GM19328 (cell line): ENCODE data around the gene PKNOX2.

Experiments
- ATAC-seq: cut with Tn5 transposase; IDR thresholded peaks from one replicate; pipeline ENCODE4 v1.9.1; 2021; ENCODE audit warnings: mild to moderate bottlenecking, moderate library complexity; ENCODE audit not compliant: unreplicated experiment

The PKNOX2 gene

DNA sequence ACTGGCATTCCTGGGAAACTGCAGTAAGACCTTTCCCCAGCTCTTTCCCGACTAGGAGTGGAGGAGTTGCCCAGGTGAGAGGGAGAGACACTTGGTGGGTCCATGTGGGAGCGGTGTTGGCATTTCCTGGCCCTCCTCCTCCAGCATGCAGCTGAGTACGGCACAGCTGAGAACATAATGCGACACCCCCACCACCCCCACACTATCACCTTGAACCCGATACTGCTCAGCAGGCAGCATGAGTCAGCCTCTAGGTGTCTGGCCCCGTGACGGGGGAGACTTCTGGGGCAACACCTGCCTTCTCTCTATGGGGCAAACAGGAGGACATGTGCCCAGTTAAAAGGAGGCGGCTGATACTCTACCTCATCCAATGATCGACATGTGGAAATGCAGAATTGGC, 64.4 kb downstream of the PKNOX2 start:
- no peak for ATAC-seq

DNA sequence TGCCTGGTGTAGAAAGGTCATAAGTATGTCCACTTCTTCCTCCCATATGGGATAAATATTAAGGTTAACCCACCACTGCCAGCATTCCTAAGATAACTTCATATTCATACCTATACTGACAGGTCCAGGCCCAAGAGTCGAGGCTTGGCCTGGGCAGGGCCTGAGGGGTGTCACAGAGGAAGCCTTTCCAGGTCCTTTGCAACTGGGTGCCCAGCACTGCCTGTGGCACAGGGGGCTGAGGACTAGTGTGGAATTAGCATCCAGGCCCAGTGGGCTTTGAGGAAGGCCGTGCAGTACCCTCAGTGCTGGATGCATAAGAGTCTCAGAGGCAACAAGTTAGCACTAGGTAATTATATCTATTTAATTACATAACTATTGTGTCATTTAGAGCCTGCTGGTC, 65.4 kb downstream of the PKNOX2 start:
- ATAC-seq, result no peak

DNA sequence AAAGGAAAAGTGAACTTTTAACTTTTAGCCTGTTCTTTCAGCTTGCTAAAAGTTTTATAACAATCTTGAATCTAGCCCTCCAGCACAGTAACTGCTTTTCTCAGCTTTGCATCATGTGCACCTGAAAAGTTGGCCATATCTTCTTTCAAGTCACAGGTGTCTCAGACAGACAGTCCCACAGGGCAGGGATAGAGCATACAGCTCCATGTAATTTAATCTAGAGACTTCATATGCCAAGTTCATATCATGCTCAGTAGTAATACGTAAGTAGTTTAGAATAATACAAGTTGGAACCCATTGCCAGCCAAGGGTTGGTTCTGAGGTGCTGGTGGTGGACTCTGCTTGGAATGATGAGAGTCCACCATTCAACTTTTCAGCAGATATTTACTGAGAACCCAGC, 68.6 kb downstream of the PKNOX2 start:
- ATAC-seq, result no peak

DNA sequence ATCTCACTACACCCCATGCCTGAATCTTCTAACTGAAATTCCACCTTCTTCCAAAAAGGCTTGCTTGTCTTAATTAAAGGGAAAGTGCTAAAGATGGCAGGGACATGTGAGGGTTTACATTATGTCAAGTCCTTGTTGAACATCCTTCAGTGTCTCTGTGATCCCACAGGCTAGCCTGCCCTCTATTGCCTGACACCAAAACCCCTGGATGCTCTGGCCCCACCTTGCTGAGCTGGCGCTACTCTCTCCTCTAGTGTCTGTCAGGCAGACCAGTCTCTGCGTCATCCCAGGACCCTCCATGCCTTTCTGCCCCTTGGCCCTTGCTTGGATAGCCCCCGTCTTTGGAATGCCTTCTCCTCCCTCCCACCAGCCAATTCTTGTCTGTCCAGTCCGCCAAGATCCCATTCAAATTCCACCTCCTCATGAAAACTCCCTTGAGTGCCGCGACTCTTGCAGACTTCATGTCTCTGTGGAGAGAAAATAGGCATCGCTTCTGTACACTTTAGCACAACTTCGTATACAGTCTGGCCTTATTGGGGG, 69.3 kb downstream of the PKNOX2 start:
- no peak for ATAC-seq

DNA sequence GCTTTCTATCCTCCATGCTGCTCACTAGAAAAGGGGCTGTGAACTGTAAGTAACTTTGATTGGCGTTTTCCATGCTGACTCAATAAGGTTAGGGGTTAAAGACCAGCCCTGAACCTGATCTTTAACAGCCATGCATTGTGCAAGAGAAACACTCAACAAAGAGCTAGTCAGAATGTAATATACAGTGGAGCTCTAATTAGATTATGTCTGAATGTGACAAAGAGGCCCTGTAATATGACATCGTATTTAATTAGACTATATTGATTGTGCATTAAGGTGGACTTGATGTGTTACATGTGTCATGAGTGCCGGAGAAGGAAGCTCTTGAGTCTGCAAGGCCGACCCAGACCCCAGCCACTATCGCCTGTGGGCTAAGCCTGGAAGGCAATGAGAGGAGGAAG, 70.5 kb downstream of the PKNOX2 start:
- no peak for ATAC-seq

DNA sequence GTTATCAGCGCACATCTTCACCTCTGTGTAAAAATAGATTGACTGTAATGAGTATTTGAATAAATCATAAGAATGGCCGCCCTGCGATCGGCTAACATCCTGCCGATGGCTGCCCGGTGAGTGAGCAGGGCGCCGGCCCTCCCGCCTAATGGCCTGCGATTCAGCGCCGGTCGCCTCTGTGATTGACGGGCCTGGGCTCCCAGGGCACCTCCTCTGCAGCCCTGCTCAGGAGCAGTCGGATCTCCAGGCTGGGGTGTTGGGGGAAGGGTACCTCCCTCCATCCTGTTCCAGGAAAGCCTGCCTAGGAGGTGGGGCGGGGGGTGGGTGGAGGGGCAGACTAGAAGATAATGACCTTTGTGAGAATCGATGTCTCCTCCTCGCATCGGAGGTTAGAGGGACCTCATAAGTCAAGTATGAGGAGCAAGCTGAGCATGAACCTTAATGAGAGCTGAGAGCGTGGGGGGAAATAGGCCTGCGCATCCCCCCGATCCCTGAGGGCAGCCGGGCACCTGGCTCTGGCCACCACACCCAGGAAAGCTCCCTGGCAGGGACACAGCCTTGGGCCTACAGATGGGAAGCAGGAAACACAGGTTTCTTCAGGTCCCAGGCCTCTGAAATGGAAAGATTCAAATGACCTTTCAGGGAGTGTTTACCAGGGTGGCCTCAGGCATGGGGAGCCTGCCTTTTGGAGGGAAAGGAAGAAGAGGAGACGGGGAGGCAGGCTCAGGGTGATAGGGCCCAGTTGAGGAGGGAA, 71.7 kb downstream of the PKNOX2 start:
- no peak for ATAC-seq

DNA sequence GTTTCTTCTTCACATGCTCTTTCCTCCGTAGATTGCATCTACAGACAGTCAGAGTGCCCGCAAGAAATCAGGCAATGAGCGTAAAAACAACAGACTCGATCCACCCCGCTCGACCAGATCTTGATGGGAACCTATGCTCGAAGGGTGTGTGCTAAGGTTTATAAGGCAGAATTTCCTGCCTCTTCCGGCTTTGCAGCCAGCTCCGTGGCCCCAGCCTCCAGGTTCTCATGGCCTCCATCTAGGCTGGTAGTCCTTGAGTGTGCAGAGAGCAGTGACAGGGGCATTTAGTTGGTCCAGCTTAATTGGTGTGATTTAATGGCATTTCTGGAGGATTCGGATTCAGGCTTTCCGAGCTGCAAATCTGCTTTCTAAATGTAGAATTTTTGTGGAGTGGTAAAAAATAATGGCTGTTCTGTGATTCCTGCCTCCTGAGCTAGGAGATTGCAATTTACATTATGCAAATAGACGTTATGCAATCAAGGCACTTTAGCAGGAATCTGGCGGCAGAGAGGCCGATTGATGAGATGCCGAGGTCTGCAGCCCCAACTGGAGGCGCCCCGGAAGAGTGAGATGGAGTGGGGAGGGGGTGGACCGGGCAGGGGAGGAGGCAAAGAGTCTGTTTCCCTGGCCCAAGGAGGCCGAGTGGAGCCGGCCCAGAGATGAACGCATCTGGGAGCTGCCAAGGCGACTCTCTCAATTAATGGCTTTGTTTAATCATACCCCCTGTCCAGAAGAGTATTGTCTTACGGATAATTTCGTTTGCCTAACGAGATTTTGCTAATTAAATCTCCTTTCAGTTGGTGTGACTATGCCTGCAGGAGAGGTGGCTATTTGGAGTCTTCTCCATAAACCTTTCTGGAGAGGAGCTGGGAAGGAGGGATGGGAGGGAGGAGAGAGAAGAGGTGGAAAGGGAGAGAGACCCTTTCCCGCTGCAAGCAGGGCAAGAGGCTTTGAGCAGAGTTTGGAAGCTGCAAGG, 75.3 kb downstream of the PKNOX2 start:
- ATAC-seq, result no peak

DNA sequence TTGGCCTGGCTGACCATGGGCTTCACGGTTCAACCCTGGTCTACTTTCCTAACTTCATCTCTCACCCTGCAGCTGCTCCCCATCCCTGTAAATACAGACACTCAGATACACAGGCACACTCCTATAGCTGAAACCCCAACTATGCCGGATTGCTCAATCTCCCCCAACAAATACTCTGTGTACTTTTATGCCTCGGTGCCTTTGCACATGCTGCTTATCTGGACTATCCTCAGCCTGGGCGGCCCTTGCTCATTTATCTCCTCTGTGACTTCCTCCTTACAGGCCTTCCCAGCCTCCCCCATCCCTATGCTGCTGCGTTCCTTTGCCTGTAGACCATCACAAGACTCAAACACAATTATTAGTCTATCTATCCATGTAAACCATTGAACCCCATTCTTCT, 76.6 kb downstream of the PKNOX2 start:
- ATAC-seq, result no peak

DNA sequence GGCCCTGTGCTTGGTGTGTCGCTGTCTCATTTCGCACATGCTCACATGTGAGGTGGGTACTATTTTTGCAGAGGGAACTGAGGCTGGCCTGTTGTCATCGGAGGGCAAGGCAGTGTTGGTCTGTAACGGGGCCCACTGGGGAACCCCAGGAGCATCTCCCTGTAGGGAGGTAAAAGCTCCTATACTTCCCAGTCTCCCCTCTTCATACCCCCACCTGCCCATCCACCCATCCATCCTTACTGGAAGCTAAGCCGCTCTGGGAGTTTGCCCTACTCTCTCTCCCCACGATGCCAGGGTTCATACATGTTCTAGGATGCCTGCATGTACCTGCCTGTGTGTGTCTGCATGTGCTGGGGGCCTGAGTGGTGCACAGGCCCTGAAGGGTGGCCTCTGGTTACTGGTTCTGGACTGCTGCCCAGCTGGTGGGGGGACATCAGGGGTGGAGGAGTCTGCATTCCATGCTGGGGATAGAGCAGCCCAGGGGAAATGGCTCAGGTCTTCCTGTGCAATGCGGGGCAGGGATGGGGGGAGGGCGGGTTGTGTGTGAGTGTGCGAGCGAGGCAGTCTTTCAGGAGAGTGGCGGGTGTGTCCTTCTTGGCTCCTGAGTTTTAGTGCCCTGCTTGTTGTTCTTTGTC, 77.7 kb downstream of the PKNOX2 start:
- no peak for ATAC-seq

DNA sequence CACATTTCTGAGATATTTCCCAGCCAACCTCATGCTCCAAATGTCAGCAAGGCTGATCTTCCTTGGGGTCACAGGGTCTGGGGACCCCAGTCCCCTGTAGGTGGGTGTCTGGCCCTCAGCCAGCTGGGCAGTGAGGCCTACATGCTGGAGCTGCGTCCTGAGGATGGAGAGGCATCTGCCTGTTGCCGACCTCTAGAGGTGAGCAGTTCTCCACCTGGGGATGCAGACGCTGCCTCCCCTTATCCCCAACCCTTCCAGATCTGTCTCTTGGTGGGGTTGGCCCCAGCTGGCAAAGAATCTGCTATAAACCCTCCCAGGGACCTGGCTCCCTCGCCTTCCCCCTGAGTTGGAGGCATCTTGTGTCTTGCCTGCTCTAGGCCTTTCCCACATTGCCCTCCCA, 79.6 kb downstream of the PKNOX2 start:
- no peak for ATAC-seq

DNA sequence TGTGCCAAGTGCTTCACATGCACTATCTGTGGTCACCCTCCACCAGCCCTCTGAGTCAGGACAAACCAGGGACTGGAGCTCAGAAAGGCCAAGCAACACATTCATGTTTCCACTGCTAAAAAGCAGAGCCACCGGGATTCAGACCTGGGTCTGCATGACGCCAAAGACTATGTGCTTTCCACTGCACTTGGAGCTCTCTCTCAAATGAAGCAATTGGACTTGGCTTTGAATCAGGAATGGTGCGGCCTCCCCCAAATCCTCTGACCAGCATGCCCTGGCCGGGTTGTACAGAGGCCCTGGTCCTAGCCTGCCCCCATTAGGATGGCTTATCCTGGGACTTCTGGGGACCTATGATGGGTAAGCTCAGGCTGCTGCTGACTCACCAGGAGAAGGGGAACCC, 80.7 kb downstream of the PKNOX2 start:
- no peak for ATAC-seq

DNA sequence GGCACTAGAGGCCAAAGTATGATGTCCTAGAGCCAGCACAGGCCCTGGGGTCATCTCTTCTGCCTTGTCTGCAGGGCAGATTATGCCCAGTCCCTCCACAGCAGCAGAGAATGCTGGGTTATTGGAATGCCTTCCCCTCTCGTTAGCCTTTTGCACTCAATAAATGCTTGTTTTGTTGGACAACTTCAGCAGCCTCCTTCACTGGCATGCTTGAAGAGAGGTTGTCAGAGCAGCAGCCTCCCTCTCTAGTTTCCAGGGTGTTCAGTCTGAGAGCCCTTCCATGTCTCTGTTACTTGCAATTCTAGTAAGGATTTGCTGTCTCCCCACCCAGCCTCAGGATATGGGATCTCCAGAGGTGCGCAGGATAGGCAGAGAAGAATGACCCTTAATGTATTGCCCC, 82.9 kb downstream of the PKNOX2 start:
- no peak for ATAC-seq

DNA sequence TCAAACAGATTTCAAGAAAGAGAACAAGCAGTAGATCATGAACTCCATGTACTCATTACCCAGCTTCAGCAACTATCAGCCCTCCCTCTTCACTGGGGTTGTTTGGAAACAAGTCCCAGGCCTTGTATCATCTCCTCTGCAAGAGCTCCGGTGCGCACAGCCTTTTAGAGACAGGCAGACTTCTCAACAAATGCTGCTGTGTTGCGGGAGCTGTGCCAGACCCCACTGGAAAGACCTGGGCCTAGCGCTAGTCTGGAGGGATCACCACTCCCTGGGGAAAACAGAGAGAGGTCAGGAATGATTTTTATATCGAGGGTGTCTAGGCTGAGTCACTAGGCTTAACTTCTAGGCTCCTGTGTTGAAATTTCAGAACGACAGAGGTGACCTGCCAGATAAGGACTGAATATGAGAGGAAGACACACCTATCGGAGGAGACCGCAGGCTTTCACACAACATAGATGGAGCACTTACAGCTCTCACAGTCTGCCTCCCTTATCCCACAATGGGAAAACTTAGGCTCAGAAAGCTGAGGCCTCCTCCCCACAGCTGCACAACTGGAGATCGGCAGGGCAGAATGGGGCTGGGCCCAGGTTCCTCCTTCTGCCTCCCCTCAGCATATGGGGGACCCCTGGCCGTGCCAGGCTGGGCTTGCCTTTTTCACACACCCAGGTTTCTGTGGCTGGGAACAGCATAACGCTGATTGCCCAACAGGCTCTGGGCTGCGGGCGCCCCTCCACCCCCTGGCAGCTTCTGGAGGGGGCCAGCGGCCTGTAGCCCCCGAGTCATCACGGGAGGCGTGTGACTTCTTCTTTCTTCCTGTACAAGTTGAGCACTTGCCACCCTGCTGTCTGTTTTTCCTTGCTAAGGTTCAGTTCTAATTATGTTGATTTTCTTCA, 86.0 kb downstream of the PKNOX2 start:
- no peak for ATAC-seq

DNA sequence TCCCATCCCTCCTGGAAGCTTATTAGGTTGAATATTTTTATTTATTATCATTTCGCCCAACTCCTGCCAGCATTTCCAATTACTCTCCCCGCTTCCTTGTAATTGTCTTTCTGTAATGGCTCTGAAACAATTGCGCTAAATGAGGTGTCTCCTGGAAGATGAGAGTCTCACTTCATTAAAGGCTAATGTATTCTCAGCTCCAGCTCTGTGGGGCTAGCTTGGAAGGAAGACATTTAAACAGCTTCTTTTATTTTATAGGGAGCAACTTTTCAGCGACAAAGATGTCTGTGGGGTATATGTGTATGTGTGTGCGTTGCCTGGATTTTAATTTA, 86.6 kb downstream of the PKNOX2 start:
- no peak for ATAC-seq

DNA sequence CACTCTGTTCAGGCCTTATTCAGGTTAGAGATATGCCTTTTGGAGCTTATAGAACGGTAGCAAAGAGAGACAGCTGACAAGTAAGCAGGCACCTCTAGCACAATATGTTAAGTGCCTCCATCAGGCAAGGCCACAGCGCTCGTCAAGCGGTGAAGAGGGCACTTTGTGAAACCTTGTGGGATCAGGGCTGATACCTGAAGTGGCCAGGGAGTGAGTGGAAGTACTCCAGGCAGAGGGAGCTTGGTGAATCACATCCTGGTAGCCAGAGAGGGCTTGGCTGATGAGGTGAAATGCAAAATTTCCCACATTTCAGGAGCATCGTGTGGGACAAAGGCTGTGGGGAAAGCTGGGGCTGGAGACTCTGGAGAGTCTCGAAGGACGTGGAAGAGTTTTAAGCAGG, 87.4 kb downstream of the PKNOX2 start:
- ATAC-seq, result no peak

DNA sequence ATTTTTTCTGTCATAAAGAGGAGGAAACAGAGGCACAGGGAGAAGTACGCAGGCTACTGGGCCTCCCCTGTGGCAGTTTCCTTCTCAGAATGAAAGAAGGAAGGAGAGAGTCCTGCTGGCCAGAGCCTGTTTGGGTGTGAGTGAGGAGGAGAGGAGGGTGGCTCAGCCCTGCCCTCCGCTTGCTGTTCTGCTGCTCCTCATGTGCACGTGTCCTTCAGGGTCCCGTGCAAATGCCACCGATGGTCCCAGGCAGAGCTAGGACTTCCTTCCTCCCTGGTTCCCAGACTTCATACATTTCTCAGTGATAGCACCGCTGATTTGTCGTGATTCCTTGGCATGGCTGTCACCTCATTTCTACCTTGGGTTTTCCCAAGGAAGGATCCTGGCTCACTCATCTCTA, 88.7 kb downstream of the PKNOX2 start:
- ATAC-seq, result no peak

DNA sequence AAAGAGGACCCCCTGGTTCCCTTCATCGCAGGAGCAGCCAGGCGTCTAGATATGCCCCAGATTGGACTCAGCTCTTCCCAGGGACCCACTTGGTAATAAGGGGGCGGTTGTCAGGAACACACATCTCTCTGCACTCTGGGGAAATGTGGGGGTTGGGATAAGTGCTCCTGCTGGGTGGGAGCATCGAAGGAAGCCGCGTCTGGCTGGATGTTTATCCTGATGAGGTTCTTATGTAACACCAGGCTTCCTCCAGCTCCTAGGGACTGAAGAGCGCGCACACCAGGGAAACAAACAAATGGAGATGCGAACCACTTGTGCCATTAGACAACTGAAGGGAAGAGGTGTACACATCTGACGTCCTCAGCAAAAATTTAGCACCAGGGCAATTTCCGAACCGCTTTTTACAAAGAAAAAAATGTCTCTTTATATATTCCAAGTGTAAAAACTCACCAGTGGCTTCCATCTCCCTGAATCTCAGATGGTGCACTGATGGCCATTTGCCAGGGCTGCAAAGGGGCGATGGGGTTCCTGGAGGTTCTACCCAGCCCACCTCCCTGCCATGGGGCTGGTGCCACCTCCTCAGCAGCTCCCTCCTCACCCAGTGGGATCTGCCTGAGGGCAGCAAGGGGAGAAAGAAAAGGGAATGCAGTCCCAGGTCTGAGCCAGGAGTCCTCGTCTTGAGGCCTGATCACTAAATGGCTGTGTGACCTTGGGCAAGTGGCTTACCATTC, 89.4 kb downstream of the PKNOX2 start:
- no peak for ATAC-seq

DNA sequence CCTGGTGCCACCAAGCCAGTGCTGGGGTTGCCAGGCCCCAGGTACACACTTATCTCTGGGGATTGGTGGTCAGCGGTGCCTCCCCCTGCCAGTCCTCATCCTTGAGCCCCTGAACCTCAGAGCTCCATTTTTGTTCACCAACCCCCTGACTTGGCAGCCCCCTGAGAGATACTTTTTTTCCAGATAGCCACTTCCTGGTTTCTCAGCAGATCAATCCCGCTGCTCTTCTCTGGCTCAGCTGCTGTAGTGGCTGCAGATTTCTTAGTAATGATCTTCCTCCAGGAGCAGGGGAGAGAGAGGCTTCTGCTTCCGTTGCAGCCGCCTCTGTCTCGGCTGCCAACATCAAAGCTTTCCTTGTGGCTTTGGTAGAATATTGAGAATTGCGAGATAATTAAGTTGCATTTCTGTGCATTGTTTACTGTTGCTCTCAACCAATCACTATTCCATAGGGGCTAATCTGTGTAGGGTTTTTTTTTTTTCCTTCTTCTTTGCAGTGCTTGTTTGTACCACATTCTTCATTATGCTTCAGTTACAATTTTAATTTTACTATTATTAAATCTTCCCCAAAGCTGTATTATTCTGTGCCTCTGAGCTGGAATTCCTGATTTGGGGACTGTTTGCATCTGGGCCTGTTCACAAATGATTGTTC, 92.1 kb downstream of the PKNOX2 start:
- ATAC-seq, result no peak

DNA sequence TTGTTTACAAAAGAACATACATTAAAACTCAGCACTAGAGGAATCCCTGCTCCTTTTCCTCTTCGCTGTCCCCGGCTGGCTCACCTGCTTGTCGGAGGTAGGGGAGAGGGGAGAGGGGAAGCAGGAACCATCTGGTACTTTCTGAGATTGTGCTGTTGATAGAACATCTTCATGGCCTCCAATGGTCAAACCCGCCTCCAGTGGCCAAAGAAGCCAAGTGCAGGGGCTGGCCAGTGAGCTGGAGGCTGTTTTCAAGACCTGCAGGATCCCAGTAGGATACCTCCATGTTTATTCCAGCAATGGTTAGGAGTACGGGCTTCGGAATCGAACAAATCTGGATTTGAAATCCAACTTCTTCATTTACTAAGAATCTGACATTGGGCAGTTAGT, 92.6 kb downstream of the PKNOX2 start:
- ATAC-seq, result no peak
